H9 (cell line): ENCODE data around the gene PHKA1. TPM values are rescaled to one million over a fixed set of nuclear protein-coding genes. Genes with fewer than 3 reads are reported as not detected.

ENCODE experiments used
- DNase-seq: peaks from one replicate; pipeline ENCODE4 v3.0.0-alpha.2; 2017
- H2AFZ ChIP-seq: one replicate; pipeline ENCODE4 v1.6.1; 2013; ENCODE audit warnings: mild to moderate bottlenecking, low read length, control low read depth, moderate library complexity
- H2AK5ac ChIP-seq: 2 replicates; pipeline ENCODE4 v1.6.1; 2013; ENCODE audit warnings: low read length, control low read depth, mixed read lengths; ENCODE audit not compliant: insufficient read length
- H2BK120ac ChIP-seq: one replicate; pipeline ENCODE4 v1.6.1; 2013; ENCODE audit warnings: low read depth, mild to moderate bottlenecking, low read length, control low read depth, inconsistent platforms; ENCODE audit not compliant: poor library complexity, severe bottlenecking
- H2BK12ac ChIP-seq: 2 replicates; pipeline ENCODE4 v1.6.1; 2013; ENCODE audit warnings: low read length, control low read depth, mixed read lengths, low read depth; ENCODE audit not compliant: insufficient read length
- H2BK15ac ChIP-seq: 2 replicates; pipeline ENCODE4 v1.6.1; 2013; ENCODE audit warnings: low read depth, low read length, control low read depth
- H2BK20ac ChIP-seq: one replicate; pipeline ENCODE4 v1.6.1; 2013; ENCODE audit warnings: low read depth, mild to moderate bottlenecking, low read length, control low read depth, inconsistent platforms; ENCODE audit not compliant: poor library complexity, severe bottlenecking
- H2BK5ac ChIP-seq: 2 replicates; pipeline ENCODE4 v1.6.1; 2013; ENCODE audit warnings: low read length, control low read depth, mixed read lengths; ENCODE audit not compliant: insufficient read length
- H3K14ac ChIP-seq: 2 replicates; pipeline ENCODE4 v1.6.1; 2013; ENCODE audit warnings: low read length, control low read depth; ENCODE audit not compliant: insufficient read depth
- H3K18ac ChIP-seq: 2 replicates; pipeline ENCODE4 v1.6.1; 2013; ENCODE audit warnings: low read depth, mild to moderate bottlenecking, mixed read lengths, low read length, control low read depth; ENCODE audit not compliant: insufficient read length
- H3K23ac ChIP-seq: 2 replicates; pipeline ENCODE4 v1.6.1; 2013; ENCODE audit warnings: low read length, control low read depth, mixed read lengths, low read depth; ENCODE audit not compliant: insufficient read length
- H3K23me2 ChIP-seq: 2 replicates; pipeline ENCODE4 v1.6.1; 2013; ENCODE audit warnings: low read depth, mild to moderate bottlenecking, mixed read lengths, low read length, control low read depth; ENCODE audit not compliant: insufficient read length, poor library complexity, severe bottlenecking
- H3K27ac ChIP-seq: 2 replicates; pipeline ENCODE4 v1.5.1; 2013; ENCODE audit warnings: low read length, control low read depth, mixed read lengths, low read depth; ENCODE audit not compliant: insufficient read length
- H3K27me3 ChIP-seq: 2 replicates; pipeline ENCODE4 v1.6.1; 2013; ENCODE audit warnings: low read length, control low read depth, inconsistent platforms; ENCODE audit not compliant: insufficient read depth
- H3K4ac ChIP-seq: 2 replicates; pipeline ENCODE4 v1.6.1; 2013; ENCODE audit warnings: low read depth, mild to moderate bottlenecking, control low read depth, inconsistent platforms, low read length, moderate library complexity
- H3K4me1 ChIP-seq: 2 replicates; pipeline ENCODE4 v1.6.1; 2013; ENCODE audit warnings: low read length, control low read depth, inconsistent platforms; ENCODE audit not compliant: insufficient read depth
- H3K4me2 ChIP-seq: 2 replicates; pipeline ENCODE4 v1.6.1; 2013; ENCODE audit warnings: low read length, control low read depth, mixed read lengths; ENCODE audit not compliant: insufficient read length, insufficient read depth
- H3K56ac ChIP-seq: 2 replicates; pipeline ENCODE4 v1.6.1; 2013; ENCODE audit warnings: low read depth, mild to moderate bottlenecking, mixed read lengths, low read length, control low read depth; ENCODE audit not compliant: insufficient read length
- H3K79me1 ChIP-seq: 2 replicates; pipeline ENCODE4 v1.6.1; 2013; ENCODE audit warnings: low read depth, mild to moderate bottlenecking, moderate library complexity, low read length, control low read depth, inconsistent platforms; ENCODE audit not compliant: insufficient read depth, poor library complexity, severe bottlenecking
- H3K79me2 ChIP-seq: 2 replicates; pipeline ENCODE4 v1.6.1; 2013; ENCODE audit warnings: low read length, control low read depth, inconsistent platforms; ENCODE audit not compliant: insufficient read depth
- H3K9ac ChIP-seq: 2 replicates; pipeline ENCODE4 v1.6.1; 2013; ENCODE audit warnings: low read length, control low read depth, mixed read lengths; ENCODE audit not compliant: insufficient read length; ENCODE audit errors: extremely low read depth
- H3K9me3 ChIP-seq: one replicate; pipeline ENCODE4 v1.6.1; 2013; ENCODE audit warnings: low read depth, low read length, inconsistent platforms; ENCODE audit not compliant: control insufficient read depth
- H3T11ph ChIP-seq: one replicate; pipeline ENCODE4 v1.6.1; 2013; ENCODE audit warnings: mild to moderate bottlenecking, low read length, control low read depth, inconsistent platforms
- H4K20me1 ChIP-seq: one replicate; pipeline ENCODE4 v1.6.1; 2013; ENCODE audit not compliant: control insufficient read depth, insufficient read length, insufficient read depth
- H4K5ac ChIP-seq: 2 replicates; pipeline ENCODE4 v1.6.1; 2013; ENCODE audit warnings: low read depth, mild to moderate bottlenecking, mixed read lengths, low read length, control low read depth; ENCODE audit not compliant: insufficient read length
- H4K8ac ChIP-seq: replicated peaks from 2 replicates; pipeline ENCODE4 v1.6.1; 2013; ENCODE audit warnings: low read length, control low read depth, mixed read lengths, low read depth; ENCODE audit not compliant: insufficient read length
- H4K91ac ChIP-seq: 2 replicates; pipeline ENCODE4 v1.6.1; 2013; ENCODE audit warnings: low read depth, mild to moderate bottlenecking, moderate library complexity, mixed read lengths, low read length, control low read depth; ENCODE audit not compliant: insufficient read length
- H3K27ac Mint-ChIP-seq, 3 experiments: 2 replicates in 2 of 3; 3 replicates in 1 of 3; pipeline ENCODE4 v1.8.0; 2020 to 2021; ENCODE audit warnings: mixed read lengths in 3 of 3, mild to moderate bottlenecking in 1 of 3, moderate library complexity in 1 of 3
- H3K27me3 Mint-ChIP-seq: 2 replicates; pipeline ENCODE4 v1.8.0; 2021; ENCODE audit warnings: low read depth, mild to moderate bottlenecking, moderate library complexity, mixed read lengths
- H3K36me3 Mint-ChIP-seq, 3 experiments: 2 replicates in 2 of 3; 3 replicates in 1 of 3; pipeline ENCODE4 v1.8.0; 2020 to 2021; ENCODE audit warnings: low read depth in 3 of 3, mixed read lengths in 3 of 3; ENCODE audit not compliant: insufficient read depth in 1 of 3
- H3K4me1 Mint-ChIP-seq, 2 experiments: 2 replicates each; pipeline ENCODE4 v1.8.0; 2020; ENCODE audit warnings: mixed read lengths in 2 of 2
- H3K4me3 Mint-ChIP-seq, 2 experiments: 2 replicates in 1 of 2; 3 replicates in 1 of 2; pipeline ENCODE4 v1.8.0; 2020 to 2021; ENCODE audit warnings: mild to moderate bottlenecking in 2 of 2, mixed read lengths in 2 of 2, moderate library complexity in 1 of 2
- H3K9me3 Mint-ChIP-seq, 2 experiments: 2 replicates in 1 of 2; 3 replicates in 1 of 2; pipeline ENCODE4 v1.8.0; 2020; ENCODE audit warnings: mild to moderate bottlenecking in 2 of 2, mixed read lengths in 2 of 2, moderate library complexity in 1 of 2
- WGBS: extraction: QIAGEN DNeasy Blood & Tissue Kit; methylation state at CpG from one replicate; pipeline ENCODE4 v1.1.7; 2013; ENCODE audit warnings: missing lambda C conversion rate, low lambda C conversion rate, mixed read lengths; ENCODE audit not compliant: insufficient read length; ENCODE audit errors: extremely low coverage; 5-methylcytosine and 5-hydroxymethylcytosine counted together
- total RNA-seq: library from RNA; stranded (reverse); gene quantifications from 2 replicates; pipeline ENCODE4 v1.2.1, GENCODE V29; 2021
- TF ChIP-seq, protein P1 (sequence below): fragments of 200-600 bp; sonication (generic); conservative IDR thresholded peaks from 3 replicates; pipeline ENCODE4 v1.8.0; 2021; ENCODE audit warnings: antibody characterized with exemption, mild to moderate bottlenecking

PHKA1 gene
- total RNA-seq, 1 experiment from 2014 or later: 6.6 TPM

DNA sequence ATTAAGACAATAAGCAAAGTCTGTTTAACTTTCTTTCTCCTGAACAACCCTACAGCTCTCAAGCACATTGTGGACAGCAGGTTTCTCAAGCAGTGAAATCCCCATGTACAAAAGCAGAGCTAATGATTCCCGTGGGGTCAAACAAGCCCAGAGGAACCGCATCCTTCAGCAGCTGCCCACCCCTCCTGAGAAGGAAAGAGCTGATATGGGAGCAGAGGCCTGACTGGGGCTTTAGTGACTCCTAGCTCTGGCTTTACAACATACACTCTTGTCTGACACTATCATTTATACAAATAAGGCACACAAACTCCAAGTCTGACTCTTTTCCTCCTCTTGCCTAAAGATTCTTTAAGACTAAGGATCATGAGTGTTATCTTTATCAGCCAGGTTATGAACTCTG, 174.3 kb downstream of the PHKA1 start:
- H3K79me1 ChIP-seq: no peaks in the 10 kb centered on the region
- H3K23ac ChIP-seq: no peak overlapping the region
- H3K23me2 ChIP-seq: no peaks in the 10 kb centered on the region
- H4K5ac ChIP-seq: no peak overlapping the region
- no CpG with 5 or more reads among the region's 2 CpGs for WGBS
- H3K79me2 ChIP-seq: no peaks in the 10 kb centered on the region
- H4K91ac ChIP-seq: no peak overlapping the region
- H2BK20ac ChIP-seq: no peak overlapping the region
- no peak overlapping the region for H2BK15ac ChIP-seq
- Mint-ChIP-seq H3K27ac (no peak overlapping the region), H3K9me3 (peaks cover 50 to 69% of the 10 kb centered on the region in 2 experiments), H3K4me3 (no peak overlapping the region), H3K27me3 (no peaks in the 10 kb centered on the region), H3K36me3 (peaks cover 2 to 6% (median 4%) of the 10 kb centered on the region in 3 experiments; a peak in 5 of 7 replicates), H3K4me1 (no peaks in the 10 kb centered on the region)
- no peak overlapping the region for H2AFZ ChIP-seq
- H2BK120ac ChIP-seq: no peak overlapping the region
- no peaks in the 10 kb centered on the region for H3K4me1 ChIP-seq
- H3K56ac ChIP-seq: no peak overlapping the region
- H2BK5ac ChIP-seq: no peak overlapping the region
- H4K8ac ChIP-seq: no peak overlapping the region
- no peak overlapping the region for H3K4ac ChIP-seq
- no peak overlapping the region for H3K14ac ChIP-seq
- H2AK5ac ChIP-seq: no peak overlapping the region
- TF ChIP-seq, protein P1, sequence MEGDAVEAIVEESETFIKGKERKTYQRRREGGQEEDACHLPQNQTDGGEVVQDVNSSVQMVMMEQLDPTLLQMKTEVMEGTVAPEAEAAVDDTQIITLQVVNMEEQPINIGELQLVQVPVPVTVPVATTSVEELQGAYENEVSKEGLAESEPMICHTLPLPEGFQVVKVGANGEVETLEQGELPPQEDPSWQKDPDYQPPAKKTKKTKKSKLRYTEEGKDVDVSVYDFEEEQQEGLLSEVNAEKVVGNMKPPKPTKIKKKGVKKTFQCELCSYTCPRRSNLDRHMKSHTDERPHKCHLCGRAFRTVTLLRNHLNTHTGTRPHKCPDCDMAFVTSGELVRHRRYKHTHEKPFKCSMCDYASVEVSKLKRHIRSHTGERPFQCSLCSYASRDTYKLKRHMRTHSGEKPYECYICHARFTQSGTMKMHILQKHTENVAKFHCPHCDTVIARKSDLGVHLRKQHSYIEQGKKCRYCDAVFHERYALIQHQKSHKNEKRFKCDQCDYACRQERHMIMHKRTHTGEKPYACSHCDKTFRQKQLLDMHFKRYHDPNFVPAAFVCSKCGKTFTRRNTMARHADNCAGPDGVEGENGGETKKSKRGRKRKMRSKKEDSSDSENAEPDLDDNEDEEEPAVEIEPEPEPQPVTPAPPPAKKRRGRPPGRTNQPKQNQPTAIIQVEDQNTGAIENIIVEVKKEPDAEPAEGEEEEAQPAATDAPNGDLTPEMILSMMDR: no peak
- no peak for DNase-seq
- H3T11ph ChIP-seq: no peak overlapping the region
- no peaks in the 10 kb centered on the region for H3K27me3 ChIP-seq
- no peaks in the 10 kb centered on the region for H4K20me1 ChIP-seq
- H3K18ac ChIP-seq: no peak overlapping the region
- no peak overlapping the region for H3K9ac ChIP-seq
- no peak overlapping the region for H3K27ac ChIP-seq
- no peak overlapping the region for H3K4me2 ChIP-seq
- H2BK12ac ChIP-seq: no peak overlapping the region
- peaks cover 18% of the 10 kb centered on the region for H3K9me3 ChIP-seq
